ENCODE measurements around the gene RAD18. TPM values are rescaled to one million over a fixed set of nuclear protein-coding genes. Genes with fewer than 3 reads are reported as not detected.
A peak's percentile ranks its signal among the peaks of the same experiment; 100 is the strongest.

Gene RAD18
- total RNA-seq, 1 experiment from 2014 or later: 11.9 TPM

- in situ Hi-C loops (cut with HindIII; ENCODE audit: low pct_unique_long_range_greater_than_20kb, low sequenced_read_pairs): no loop called here
These were observed 110.2 kb downstream of the RAD18 start for GRCh38 chr3:8853081-8853480.

GRCh38 chr3:8852511-8852910, 110.8 kb downstream of the RAD18 start:
- no peak for DNase-seq (ENCODE audit: low read depth)
- in situ Hi-C loops (cut with HindIII; ENCODE audit: low pct_unique_long_range_greater_than_20kb, low sequenced_read_pairs): no loop called here

More at GRCh38 chr3:8853081-8853480, 110.2 kb downstream of the RAD18 start:
- DNase-seq (ENCODE audit: low read depth): no peak

GRCh38 chr3:8851703-8852102, 111.6 kb downstream of the RAD18 start:
- DNase-seq (ENCODE audit: low read depth): no peak
- in situ Hi-C loops (cut with HindIII; ENCODE audit: low pct_unique_long_range_greater_than_20kb, low sequenced_read_pairs): no loop called here

GRCh38 chr3:8848696-8849131, 114.6 kb downstream of the RAD18 start:
- in situ Hi-C loops (cut with HindIII; ENCODE audit: low pct_unique_long_range_greater_than_20kb, low sequenced_read_pairs): no loop called here
- DNase-seq (ENCODE audit: low read depth): no peak

GRCh38 chr3:8847317-8847716, 116.0 kb downstream of the RAD18 start:
- no peak for DNase-seq (ENCODE audit: low read depth)
- in situ Hi-C loops (cut with HindIII; ENCODE audit: low pct_unique_long_range_greater_than_20kb, low sequenced_read_pairs): no loop called here

GRCh38 chr3:8846176-8846575, 117.1 kb downstream of the RAD18 start:
- no peak for DNase-seq (ENCODE audit: low read depth)
- in situ Hi-C loops (cut with HindIII; ENCODE audit: low pct_unique_long_range_greater_than_20kb, low sequenced_read_pairs): no loop called here

- peak; percentile 56 for DNase-seq (ENCODE audit: low read depth)
- in situ Hi-C loops (cut with HindIII; ENCODE audit: low pct_unique_long_range_greater_than_20kb, low sequenced_read_pairs): no loop called here
These were observed 117.6 kb downstream of the RAD18 start for GRCh38 chr3:8845641-8846040.

GRCh38 chr3:8843347-8843746, 119.9 kb downstream of the RAD18 start:
- DNase-seq (ENCODE audit: low read depth): no peak
- in situ Hi-C loops (cut with HindIII; ENCODE audit: low pct_unique_long_range_greater_than_20kb, low sequenced_read_pairs): no loop called here

- no peak for DNase-seq (ENCODE audit: low read depth)
- in situ Hi-C loops (cut with HindIII; ENCODE audit: low pct_unique_long_range_greater_than_20kb, low sequenced_read_pairs): no loop called here
These were observed 121.0 kb downstream of the RAD18 start for GRCh38 chr3:8842293-8842692.

- in situ Hi-C loops (cut with HindIII; ENCODE audit: low pct_unique_long_range_greater_than_20kb, low sequenced_read_pairs): no loop called here
- no peak for DNase-seq (ENCODE audit: low read depth)
These were observed 121.8 kb downstream of the RAD18 start for GRCh38 chr3:8841472-8841871.

GRCh38 chr3:8840556-8840955, 122.7 kb downstream of the RAD18 start:
- in situ Hi-C loops (cut with HindIII; ENCODE audit: low pct_unique_long_range_greater_than_20kb, low sequenced_read_pairs): no loop called here
- DNase-seq (ENCODE audit: low read depth): no peak

- in situ Hi-C loops (cut with HindIII; ENCODE audit: low pct_unique_long_range_greater_than_20kb, low sequenced_read_pairs): no loop called here
- peak; percentile 53 for DNase-seq (ENCODE audit: low read depth)
These were observed 123.5 kb downstream of the RAD18 start for GRCh38 chr3:8839607-8840325.

- in situ Hi-C loops (cut with HindIII; ENCODE audit: low pct_unique_long_range_greater_than_20kb, low sequenced_read_pairs): no loop called here
- no peak for DNase-seq (ENCODE audit: low read depth)
These were observed 124.4 kb downstream of the RAD18 start for GRCh38 chr3:8838765-8839423.

GRCh38 chr3:8838234-8838633, 125.0 kb downstream of the RAD18 start:
- DNase-seq (ENCODE audit: low read depth): no peak
- in situ Hi-C loops (cut with HindIII; ENCODE audit: low pct_unique_long_range_greater_than_20kb, low sequenced_read_pairs): no loop called here

- in situ Hi-C loops (cut with HindIII; ENCODE audit: low pct_unique_long_range_greater_than_20kb, low sequenced_read_pairs): no loop called here
- peak; percentile 73 for DNase-seq (ENCODE audit: low read depth)
These were observed 126.1 kb downstream of the RAD18 start for GRCh38 chr3:8837162-8837561.

GRCh38 chr3:8836096-8836495, 127.2 kb downstream of the RAD18 start:
- no peak for DNase-seq (ENCODE audit: low read depth)
- in situ Hi-C loops (cut with HindIII; ENCODE audit: low pct_unique_long_range_greater_than_20kb, low sequenced_read_pairs): no loop called here

GRCh38 chr3:8835385-8835784, 127.9 kb downstream of the RAD18 start:
- DNase-seq (ENCODE audit: low read depth): no peak
- in situ Hi-C loops (cut with HindIII; ENCODE audit: low pct_unique_long_range_greater_than_20kb, low sequenced_read_pairs): no loop called here

- DNase-seq (ENCODE audit: low read depth): no peak
- in situ Hi-C loops (cut with HindIII; ENCODE audit: low pct_unique_long_range_greater_than_20kb, low sequenced_read_pairs): no loop called here
These were observed 128.3 kb downstream of the RAD18 start for GRCh38 chr3:8834974-8835373.

- in situ Hi-C loops (cut with HindIII; ENCODE audit: low pct_unique_long_range_greater_than_20kb, low sequenced_read_pairs): no loop called here
- DNase-seq (ENCODE audit: low read depth): no peak
These were observed 135.6 kb downstream of the RAD18 start for GRCh38 chr3:8827641-8828040.
